Suprapubic skin (tissue), 4 donors: Measurements from ENCODE around the gene ZNF521.

Source experiments
- EP300 ChIP-seq: sonication (generic); formaldehyde crosslinking; IDR thresholded peaks from one replicate; pipeline ENCODE4 v1.6.1; 2017; ENCODE audit warnings: antibody characterized with exemption
- POLR2A ChIP-seq, 2 donors: fragments of 450-650 bp; IDR thresholded peaks; one replicate each; pipeline ENCODE4 v1.6.1; 2017; ENCODE audit warnings: antibody characterized with exemption in 2 of 2, mild to moderate bottlenecking in 2 of 2, moderate library complexity in 2 of 2
- POLR2AphosphoS5 ChIP-seq, 3 donors: sonication (generic); formaldehyde crosslinking; IDR thresholded peaks; one replicate each; pipeline ENCODE4 v1.6.1; 2017; ENCODE audit warnings: antibody characterized with exemption in 3 of 3
- TF ChIP-seq, protein P1 (sequence below), 2 donors: fragments of 200-600 bp in 1 of 2; fragments of 450-650 bp in 1 of 2; sonication (generic) in 1 of 2; IDR thresholded peaks; one replicate each; pipeline ENCODE4 v1.5.1; 2016 to 2019; ENCODE audit warnings: antibody characterized with exemption in 2 of 2, mild to moderate bottlenecking in 1 of 2, moderate library complexity in 1 of 2

GRCh38 chr18:25181993-25182392 lies 170.0 kb downstream of the ZNF521 start:
- TF ChIP-seq, protein P1, sequence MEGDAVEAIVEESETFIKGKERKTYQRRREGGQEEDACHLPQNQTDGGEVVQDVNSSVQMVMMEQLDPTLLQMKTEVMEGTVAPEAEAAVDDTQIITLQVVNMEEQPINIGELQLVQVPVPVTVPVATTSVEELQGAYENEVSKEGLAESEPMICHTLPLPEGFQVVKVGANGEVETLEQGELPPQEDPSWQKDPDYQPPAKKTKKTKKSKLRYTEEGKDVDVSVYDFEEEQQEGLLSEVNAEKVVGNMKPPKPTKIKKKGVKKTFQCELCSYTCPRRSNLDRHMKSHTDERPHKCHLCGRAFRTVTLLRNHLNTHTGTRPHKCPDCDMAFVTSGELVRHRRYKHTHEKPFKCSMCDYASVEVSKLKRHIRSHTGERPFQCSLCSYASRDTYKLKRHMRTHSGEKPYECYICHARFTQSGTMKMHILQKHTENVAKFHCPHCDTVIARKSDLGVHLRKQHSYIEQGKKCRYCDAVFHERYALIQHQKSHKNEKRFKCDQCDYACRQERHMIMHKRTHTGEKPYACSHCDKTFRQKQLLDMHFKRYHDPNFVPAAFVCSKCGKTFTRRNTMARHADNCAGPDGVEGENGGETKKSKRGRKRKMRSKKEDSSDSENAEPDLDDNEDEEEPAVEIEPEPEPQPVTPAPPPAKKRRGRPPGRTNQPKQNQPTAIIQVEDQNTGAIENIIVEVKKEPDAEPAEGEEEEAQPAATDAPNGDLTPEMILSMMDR (IDR thresholded peaks at IDR 0.05): no peak
- TF ChIP-seq POLR2A (IDR thresholded peaks at IDR 0.05) (no peak), POLR2AphosphoS5 (IDR thresholded peaks at IDR 0.05) (no peak), EP300 (no peak)
